Measurements from ENCODE around the gene EEA1. TPM values are rescaled to one million over a fixed set of nuclear protein-coding genes. Genes with fewer than 3 reads are reported as not detected.

Gene EEA1
- total RNA-seq, 1 experiment from 2014 or later, result 14.9 TPM

- Histone ChIP-seq H2BK120ac (ENCODE audit: low read depth, low read length, poor library complexity, severe bottlenecking) (no peak overlapping the region), H3K4me2 (ENCODE audit: insufficient read depth, insufficient read length, low read length) (no peak overlapping the region), H3K56ac (ENCODE audit: insufficient read length, low read depth, low read length) (no peak overlapping the region), H2AK5ac (ENCODE audit: insufficient read length, low read length) (no peak overlapping the region), H3K79me1 (ENCODE audit: insufficient read depth, low read depth, low read length, poor library complexity, severe bottlenecking) (no peaks in the 10 kb centered on the region), H4K20me1 (ENCODE audit: control insufficient read depth, insufficient read depth, insufficient read length) (no peaks in the 10 kb centered on the region), H4K8ac (replicated peaks; ENCODE audit: insufficient read length, low read depth, low read length) (no peak overlapping the region), H3K4ac (ENCODE audit: low read depth, low read length) (no peak overlapping the region), H3K23ac (ENCODE audit: insufficient read length, low read depth, low read length) (no peak overlapping the region), H3K14ac (ENCODE audit: insufficient read depth, low read length) (no peak overlapping the region), H3K23me2 (ENCODE audit: insufficient read length, low read depth, low read length, poor library complexity, severe bottlenecking) (no peaks in the 10 kb centered on the region), H3K9ac (ENCODE audit: extremely low read depth, insufficient read length, low read length) (no peak overlapping the region), H3K27ac (ENCODE audit: insufficient read length, low read depth, low read length) (no peak overlapping the region), H3K18ac (ENCODE audit: insufficient read length, low read depth, low read length) (no peak overlapping the region), H2BK20ac (ENCODE audit: low read depth, low read length, poor library complexity, severe bottlenecking) (no peak overlapping the region), H3T11ph (ENCODE audit: low read length) (no peak overlapping the region), H3K4me1 (ENCODE audit: insufficient read depth, low read length) (no peaks in the 10 kb centered on the region), H2AFZ (ENCODE audit: low read length) (no peak overlapping the region), H3K79me2 (ENCODE audit: insufficient read depth, low read length) (no peaks in the 10 kb centered on the region), H3K9me3 (ENCODE audit: control insufficient read depth, low read depth, low read length) (no peaks in the 10 kb centered on the region), H4K91ac (ENCODE audit: insufficient read length, low read depth, low read length) (no peak overlapping the region), H2BK15ac (ENCODE audit: low read depth, low read length) (no peak overlapping the region), H4K5ac (ENCODE audit: insufficient read length, low read depth, low read length) (no peak overlapping the region), H2BK5ac (ENCODE audit: insufficient read length, low read length) (no peak overlapping the region), H3K27me3 (ENCODE audit: insufficient read depth, low read length) (no peaks in the 10 kb centered on the region), H2BK12ac (ENCODE audit: insufficient read length, low read depth, low read length) (no peak overlapping the region)
- Mint-ChIP-seq H3K4me1 (peaks cover 3 to 10% of the 10 kb centered on the region in 2 experiments), H3K27ac (no peak overlapping the region), H3K27me3 (ENCODE audit: low read depth) (no peaks in the 10 kb centered on the region), H3K36me3 (ENCODE audit: insufficient read depth in 1 of 3, low read depth in 3 of 3) (no peaks in the 10 kb centered on the region), H3K4me3 (no peak overlapping the region), H3K9me3 (no peaks in the 10 kb centered on the region)
- no CpG with 5 or more reads among the region's 5 CpGs for WGBS (ENCODE audit: extremely low coverage, insufficient read length, low lambda C conversion rate)
- no peak for DNase-seq
- TF ChIP-seq CTCF (conservative IDR thresholded peaks at IDR 0.05), result no peak
These were observed 196.9 kb downstream of the EEA1 start for GRCh38 chr12:92732216-92732615.

Measured in H9 (cell line).